Right lobe of liver (tissue), 4 donors: ENCODE measurements around the gene AVPI1.

Source experiments
- POLR2A ChIP-seq: fragments of 450-650 bp; IDR thresholded peaks from one replicate; pipeline ENCODE4 v1.6.1; 2017; ENCODE audit warnings: antibody characterized with exemption, mild to moderate bottlenecking
- TF ChIP-seq, protein P1 (sequence below), 4 donors: fragments of 200-600 bp in 3 of 4; fragments of 450-650 bp in 1 of 4; IDR thresholded peaks; one replicate each; pipeline versions ENCODE4 v1.5.1 to v1.8.0; 2016 to 2022; ENCODE audit warnings: antibody characterized with exemption in 4 of 4, mild to moderate bottlenecking in 2 of 4
- donor health status: DM: no; HTN: no; CAD: no.
- donor health status: DM: no; HTN: no; CAD: no.
- donor health status: DM: no; HTN: yes; CAD: no.

DNA sequence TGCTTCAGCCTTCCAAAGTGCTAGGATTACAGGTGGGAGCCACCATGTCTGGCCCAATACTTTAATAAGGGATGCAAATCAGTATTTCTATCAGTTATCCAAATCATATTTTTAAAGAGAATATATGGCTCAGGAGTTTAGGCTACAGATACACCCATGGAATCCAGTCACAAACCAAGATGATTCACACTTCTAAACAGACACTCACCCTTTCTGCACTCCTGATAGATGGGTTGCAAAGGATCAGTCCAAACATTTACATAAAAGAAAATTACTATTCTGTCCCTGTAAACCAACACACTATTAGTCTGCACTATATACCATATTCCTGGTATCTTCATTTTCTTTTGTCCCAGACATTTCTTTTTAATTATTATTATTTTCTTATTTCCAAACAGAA is 55.9 kb downstream of the AVPI1 start:
- TF ChIP-seq, protein P1, sequence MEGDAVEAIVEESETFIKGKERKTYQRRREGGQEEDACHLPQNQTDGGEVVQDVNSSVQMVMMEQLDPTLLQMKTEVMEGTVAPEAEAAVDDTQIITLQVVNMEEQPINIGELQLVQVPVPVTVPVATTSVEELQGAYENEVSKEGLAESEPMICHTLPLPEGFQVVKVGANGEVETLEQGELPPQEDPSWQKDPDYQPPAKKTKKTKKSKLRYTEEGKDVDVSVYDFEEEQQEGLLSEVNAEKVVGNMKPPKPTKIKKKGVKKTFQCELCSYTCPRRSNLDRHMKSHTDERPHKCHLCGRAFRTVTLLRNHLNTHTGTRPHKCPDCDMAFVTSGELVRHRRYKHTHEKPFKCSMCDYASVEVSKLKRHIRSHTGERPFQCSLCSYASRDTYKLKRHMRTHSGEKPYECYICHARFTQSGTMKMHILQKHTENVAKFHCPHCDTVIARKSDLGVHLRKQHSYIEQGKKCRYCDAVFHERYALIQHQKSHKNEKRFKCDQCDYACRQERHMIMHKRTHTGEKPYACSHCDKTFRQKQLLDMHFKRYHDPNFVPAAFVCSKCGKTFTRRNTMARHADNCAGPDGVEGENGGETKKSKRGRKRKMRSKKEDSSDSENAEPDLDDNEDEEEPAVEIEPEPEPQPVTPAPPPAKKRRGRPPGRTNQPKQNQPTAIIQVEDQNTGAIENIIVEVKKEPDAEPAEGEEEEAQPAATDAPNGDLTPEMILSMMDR (IDR thresholded peaks at IDR 0.05): no peak
- TF ChIP-seq POLR2A: no peak
